Endothelial cell of umbilical vein (primary cell): ENCODE data around the gene KCNIP1. TPM values are rescaled to one million over a fixed set of nuclear protein-coding genes. Genes with fewer than 3 reads are reported as not detected.

Experiments
- BruUV-seq: library from RNA; stranded (reverse); fragments of 400-500 nt; replicated peaks from 2 replicates; lab custom pipeline; 2021; lab: Mats Ljungman, UMichigan
- CTCF ChIA-PET: fragments of 300-600, 350-600 bp; sonication (Branson Sonifier 250); formaldehyde crosslinking; loops from one replicate; lab custom pipeline; 2021; ENCODE audit warnings: antibody characterized with exemption, inconsistent platforms; lab: Charles Lee
- POLR2A ChIA-PET: fragments of 300-600, 350-600 bp; sonication (Branson Sonifier 250); formaldehyde crosslinking; loops from one replicate; lab custom pipeline; 2021; ENCODE audit warnings: antibody characterized with exemption, inconsistent platforms; lab: Charles Lee
- DNase-seq: peaks from one replicate; pipeline ENCODE4 v3.0.0-alpha.2; 2011; ENCODE audit warnings: low read depth, low spot score
- FAIRE-seq: peaks from 2 replicates; lab custom pipeline; 2011; peaks lifted over from hg19 to GRCh38; lab: Jason Lieb, UNC
- H2AFZ ChIP-seq: 2 replicates; pipeline ENCODE4 v1.6.0; 2012; ENCODE audit warnings: low read depth, low read length, control low read depth, inconsistent platforms
- H3K27ac ChIP-seq: 2 replicates; pipeline ENCODE4 v1.5.1; 2011; ENCODE audit warnings: low read depth, mild to moderate bottlenecking, control low read depth, low read length, moderate library complexity; ENCODE audit not compliant: insufficient read depth
- H3K27me3 ChIP-seq, 2 experiments: 2 replicates each; pipeline versions ENCODE4 v1.6.0 to v1.6.1; 2011; ENCODE audit warnings: low read length in 2 of 2, mixed read lengths in 1 of 2; ENCODE audit not compliant: control insufficient read depth in 2 of 2, insufficient read depth in 2 of 2
- H3K36me3 ChIP-seq, 2 experiments: 2 replicates in 1 of 2; 3 replicates in 1 of 2; pipeline ENCODE4 v1.5.1; 2011; ENCODE audit warnings: low read length in 2 of 2, mild to moderate bottlenecking in 1 of 2, moderate library complexity in 1 of 2; ENCODE audit not compliant: control insufficient read depth in 2 of 2, insufficient read depth in 2 of 2; ENCODE audit errors: extremely low read depth in 1 of 2
- H3K4me1 ChIP-seq: 3 replicates; pipeline ENCODE4 v1.5.1; 2011; ENCODE audit warnings: mild to moderate bottlenecking, low read length; ENCODE audit not compliant: control insufficient read depth, insufficient read depth; ENCODE audit errors: extremely low read depth
- H3K4me2 ChIP-seq: 2 replicates; pipeline ENCODE4 v1.6.1; 2011; ENCODE audit warnings: low read length, control low read depth, mixed read lengths; ENCODE audit not compliant: insufficient read depth
- H3K4me3 ChIP-seq, 3 experiments: fragments of 200-600 bp in 1 of 3; sonication (generic), shearing (Covaris generic) in 1 of 3; replicated peaks in 1 of 3; 2 replicates each; pipeline ENCODE4 v1.5.1; 2011 to 2016; ENCODE audit warnings: control low read depth in 3 of 3, low read length in 3 of 3, mild to moderate bottlenecking in 2 of 3, inconsistent platforms in 1 of 3, low read depth in 1 of 3, moderate library complexity in 1 of 3; ENCODE audit not compliant: insufficient read depth in 1 of 3
- H3K79me2 ChIP-seq: 2 replicates; pipeline ENCODE4 v1.6.0; 2012; ENCODE audit warnings: low read length, inconsistent platforms; ENCODE audit not compliant: control insufficient read depth, insufficient read depth
- H3K9ac ChIP-seq: replicated peaks from 2 replicates; pipeline ENCODE3; 2011; ENCODE audit warnings: low read length, control low read depth; ENCODE audit not compliant: insufficient read depth; ENCODE audit errors: extremely low read depth
- H3K9me1 ChIP-seq: replicated peaks from 3 replicates; pipeline ENCODE4 v1.6.0; 2011; ENCODE audit warnings: mild to moderate bottlenecking, low read length; ENCODE audit not compliant: control insufficient read depth, insufficient read depth; ENCODE audit errors: extremely low read depth
- H3K9me3 ChIP-seq: replicated peaks from 2 replicates; pipeline ENCODE4 v1.5.1; 2012; ENCODE audit warnings: low read length, inconsistent platforms; ENCODE audit not compliant: control insufficient read depth, insufficient read depth
- H4K20me1 ChIP-seq: replicated peaks from 2 replicates; pipeline ENCODE3; 2011; ENCODE audit warnings: mild to moderate bottlenecking, low read length; ENCODE audit not compliant: control insufficient read depth, insufficient read depth; ENCODE audit errors: extremely low read depth
- CTCF ChIP-seq, 2 donors: IDR thresholded peaks; 1 replicate in 1 of 2; 2 replicates in 1 of 2; pipeline ENCODE4 v1.5.1; 2011; ENCODE audit warnings: low read length in 2 of 2, mild to moderate bottlenecking in 2 of 2, moderate library complexity in 2 of 2, control low read depth in 1 of 2, inconsistent platforms in 1 of 2, low read depth in 1 of 2; ENCODE audit not compliant: insufficient read depth in 1 of 2; ENCODE audit errors: extremely low read depth in 1 of 2
- EZH2 ChIP-seq: IDR thresholded peaks from 2 replicates; pipeline ENCODE4 v1.6.1; 2012; ENCODE audit warnings: borderline replicate concordance, low read depth, mild to moderate bottlenecking, moderate library complexity, low read length, inconsistent platforms; ENCODE audit not compliant: severe bottlenecking
- FOS ChIP-seq: IDR thresholded peaks from 2 replicates; pipeline ENCODE4 v1.6.1; 2011; ENCODE audit warnings: mild to moderate bottlenecking, low read length, moderate library complexity, borderline replicate concordance; ENCODE audit not compliant: insufficient read depth
- GATA2 ChIP-seq: IDR thresholded peaks from 2 replicates; pipeline ENCODE4 v1.7.0; 2011; ENCODE audit warnings: low read depth, mild to moderate bottlenecking, moderate library complexity, mixed read lengths, low read length; ENCODE audit not compliant: insufficient read length, insufficient read depth
- JUN ChIP-seq: IDR thresholded peaks from 2 replicates; pipeline ENCODE4 v1.6.1; 2011; ENCODE audit warnings: borderline replicate concordance, low read depth; ENCODE audit not compliant: insufficient read length, insufficient read depth
- MYC ChIP-seq: IDR thresholded peaks from one replicate; pipeline ENCODE4 v1.6.1; 2011; ENCODE audit warnings: mild to moderate bottlenecking, low read depth, low read length
- POLR2A ChIP-seq: IDR thresholded peaks from 2 replicates; pipeline ENCODE4 v1.6.1; 2012; ENCODE audit warnings: low read depth, mild to moderate bottlenecking, control low read depth, low read length
- POLR2AphosphoS5 ChIP-seq: IDR thresholded peaks from 2 replicates; pipeline ENCODE4 v1.6.1; 2012; ENCODE audit warnings: low read depth, mild to moderate bottlenecking, control low read depth, low read length, moderate library complexity; ENCODE audit not compliant: insufficient read depth
- dilution Hi-C: fragments of 300-500 bp; cut with MboI; formaldehyde crosslinking; loops from one replicate; pipeline ENCODE4 v1.15.0; 2019; ENCODE audit warnings: low sequenced_read_pairs; ENCODE audit not compliant: extremely low pct_ligation_motif_present
- intact Hi-C: fragments of 100-400 bp; cut with micrococcal nuclease; formaldehyde crosslinking; loops from one replicate; pipeline ENCODE4 v1.10.0; 2022
- polyA plus RNA-seq, 4 experiments: library from polyadenylated mRNA; depleted of rRNA in 3 of 4; stranded (reverse) in 3 of 4; unstranded in 1 of 4; fragments of >200 nt; gene quantifications; 2 replicates each; pipeline versions ENCODE4 v1.2.1 to v1.2.3, GENCODE V29; 2011 to 2012; ENCODE audit warnings: missing spikeins in 1 of 4
- total RNA-seq: library from RNA; stranded (reverse); gene quantifications from 2 replicates; pipeline ENCODE4 v1.2.3, GENCODE V29; 2021
- TF ChIP-seq, protein P1 (sequence below): IDR thresholded peaks from 2 replicates; pipeline ENCODE4 v1.6.1; 2011; ENCODE audit not compliant: insufficient read depth, insufficient read length

KCNIP1 gene
- total and polyA plus RNA-seq, 2 donors (not counting 3 experiments of a cell fraction or from before 2014, with no cell fraction given) = 0.15 TPM; not detected in 1

DNA sequence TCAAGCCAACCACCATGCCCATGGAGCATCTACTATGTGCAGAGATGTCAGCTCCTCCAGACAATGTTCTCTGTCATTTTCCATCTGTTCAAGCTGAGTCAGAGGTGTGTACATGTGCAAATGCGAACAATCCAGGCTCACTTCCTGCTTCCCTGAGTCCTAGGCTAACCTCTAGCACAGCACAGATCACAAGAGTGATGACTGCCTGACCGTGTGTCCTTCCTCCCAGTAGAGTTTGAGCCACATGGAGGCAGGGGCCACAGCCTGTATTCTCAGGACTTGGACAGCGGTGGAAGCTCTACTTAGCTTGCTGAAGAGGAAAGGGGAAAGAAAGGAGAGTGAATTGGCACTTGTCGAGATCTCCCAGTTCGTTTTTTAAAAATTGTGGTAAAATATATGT lies 87.2 kb downstream of the KCNIP1 start:
- Histone ChIP-seq H2AFZ (no peak overlapping the region), H3K27ac (no peak overlapping the region), H3K9ac (no peak overlapping the region), H3K4me2 (no peak overlapping the region), H4K20me1 (no peaks in the 10 kb centered on the region), H3K9me1 (no peaks in the 10 kb centered on the region), H3K79me2 (no peaks in the 10 kb centered on the region), H3K36me3 (no peaks in the 10 kb centered on the region), H3K9me3 (no peaks in the 10 kb centered on the region), H3K27me3 (no peaks in the 10 kb centered on the region), H3K4me3 (no peak overlapping the region), H3K4me1 (no peaks in the 10 kb centered on the region)
- ChIA-PET CTCF (interaction anchor here (1.1 kb wide), 1 partner anchor 156 kb away, joined by 4 read pairs; no protein-coding TSS in a partner anchor), POLR2A (no interaction called here)
- dilution Hi-C loops (no loop called here), intact Hi-C loops (no loop called here)
- FAIRE-seq (no peak), DNase-seq (no peak)
- TF ChIP-seq, protein P1, sequence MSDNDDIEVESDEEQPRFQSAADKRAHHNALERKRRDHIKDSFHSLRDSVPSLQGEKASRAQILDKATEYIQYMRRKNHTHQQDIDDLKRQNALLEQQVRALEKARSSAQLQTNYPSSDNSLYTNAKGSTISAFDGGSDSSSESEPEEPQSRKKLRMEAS = no peak
- TF ChIP-seq JUN (no peak), CTCF (IDR thresholded peaks at IDR 0.05; ENCODE audit: extremely low read depth in 1 of 2, insufficient read depth in 1 of 2, low read depth in 1 of 2, low read length in 2 of 2) (no peak), POLR2A (no peak), FOS (no peak), EZH2 (no peak), POLR2AphosphoS5 (no peak), MYC (no peak), GATA2 (no peak)
- no TSS peak for BruUV-seq
